Epidermal melanocyte (primary cell): ENCODE results near the gene EIF3C.
"Not testable (repeated sequence)": the region's sequence is repeated elsewhere in the genome, so short reads cannot be mapped to it uniquely, and the experiment has no call there.

ENCODE experiments used
- DNase-seq: peaks from one replicate; pipeline ENCODE4 v3.0.0; 2011; ENCODE audit warnings: low spot score; ENCODE audit not compliant: insufficient read length

EIF3C gene

DNA sequence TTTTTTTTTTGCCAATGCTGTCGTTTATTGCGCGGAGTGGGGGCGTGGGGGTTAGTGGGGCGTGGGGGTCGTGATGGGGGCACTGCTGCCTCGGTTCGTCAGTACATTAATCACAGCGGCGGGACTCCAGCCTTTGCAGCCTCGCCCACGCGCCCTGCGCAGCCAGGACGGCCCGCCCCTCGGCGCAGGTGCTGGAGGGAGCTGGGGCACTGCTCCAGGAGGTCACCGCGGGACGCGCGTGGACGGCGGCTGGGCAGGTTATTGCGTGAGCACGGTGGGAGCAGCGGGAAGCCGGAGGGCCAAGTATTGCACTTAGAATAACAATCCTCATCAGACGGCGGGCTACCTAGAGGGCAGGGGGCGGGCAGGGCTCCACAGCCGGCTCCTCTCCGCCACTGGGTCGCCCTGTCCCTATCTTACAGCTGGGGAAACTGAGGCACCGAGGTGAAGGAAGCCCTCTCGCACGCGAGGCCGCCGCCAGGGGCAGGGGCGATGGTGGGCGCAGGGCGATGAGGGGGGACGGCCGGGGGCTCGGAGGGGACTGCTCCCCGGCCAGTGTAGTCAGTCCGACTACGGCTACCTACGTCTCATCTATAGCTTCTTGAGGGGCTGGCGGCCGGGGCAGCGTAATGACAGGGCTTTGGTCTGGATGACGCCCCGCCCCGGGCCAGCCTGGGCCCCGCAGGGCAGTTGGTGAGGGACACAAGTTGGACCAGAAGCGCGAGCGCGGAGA is 35.5 kb downstream of the EIF3C start:
- DNase-seq: not testable (repeated sequence)

DNA sequence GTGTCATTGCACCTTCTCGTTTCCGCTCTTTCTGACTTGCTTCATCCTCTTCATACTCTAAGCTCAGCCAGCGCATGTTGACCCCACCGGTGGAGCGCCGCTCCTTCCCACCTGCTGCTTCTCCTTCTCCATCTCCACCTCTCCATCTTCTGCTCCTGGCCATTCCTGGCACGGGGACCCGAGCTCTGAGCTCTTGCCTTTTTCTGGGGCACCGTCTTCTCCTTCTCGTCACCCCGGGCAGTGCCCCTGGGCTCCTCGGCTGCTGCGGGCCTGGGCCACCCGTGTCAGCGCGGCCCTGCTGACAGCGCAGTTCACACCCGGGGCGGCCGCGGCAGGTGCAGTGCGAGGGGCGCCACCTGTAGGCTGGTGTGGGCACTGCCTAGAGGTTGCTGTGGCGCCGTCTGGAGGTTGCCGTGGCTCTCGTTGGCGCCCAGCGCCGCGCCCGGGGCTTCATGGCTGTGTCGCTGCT is 38.8 kb downstream of the EIF3C start:
- not testable (repeated sequence) for DNase-seq

DNA sequence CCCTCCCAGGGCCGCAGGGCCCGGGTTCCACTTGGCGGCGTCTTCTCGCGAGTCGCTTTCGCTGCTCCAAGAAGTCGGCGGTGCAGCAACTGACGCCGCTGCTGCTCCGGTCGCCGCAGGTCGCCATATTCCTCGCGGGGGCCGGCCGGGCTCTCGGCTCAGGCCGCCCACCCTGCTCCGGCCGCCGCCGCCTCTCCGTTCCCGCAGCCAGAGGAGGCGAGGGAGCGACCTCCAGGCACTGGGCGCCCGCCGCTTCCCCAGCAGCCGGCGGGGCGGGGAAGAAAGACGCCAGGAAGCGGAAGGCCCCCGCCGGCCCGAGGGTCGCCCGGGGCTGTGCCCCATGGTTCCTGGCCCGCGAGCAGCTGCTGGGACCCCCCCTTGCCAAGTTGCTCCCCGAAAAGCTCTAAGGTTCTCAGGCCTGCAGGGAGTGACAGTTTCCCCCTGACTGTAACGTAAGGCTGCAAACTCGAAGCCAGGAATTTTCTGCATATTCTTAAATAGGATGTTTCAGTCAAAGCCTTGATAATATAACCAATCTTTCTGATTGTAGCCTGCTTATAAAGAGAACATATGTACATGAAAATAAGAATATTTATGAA is 39.3 kb downstream of the EIF3C start:
- not testable (repeated sequence) for DNase-seq

DNA sequence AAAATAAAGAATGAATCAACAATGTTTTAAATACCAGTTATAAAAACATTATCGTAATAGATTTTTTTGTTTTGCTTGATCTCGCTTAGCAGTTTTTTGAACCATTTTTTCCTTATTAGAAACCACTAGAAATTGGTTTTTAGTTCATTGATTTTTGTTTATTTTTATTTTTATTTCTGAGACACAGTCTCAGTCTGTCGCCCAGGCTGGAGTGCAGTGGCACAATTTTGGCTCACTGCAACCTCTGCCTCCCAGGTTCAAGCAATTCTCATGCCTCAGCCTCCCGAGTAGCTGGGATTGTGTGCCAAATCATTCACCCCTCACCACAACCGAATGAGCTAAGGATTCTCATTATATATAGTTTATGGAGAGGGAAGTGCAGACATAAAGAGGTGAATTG is 40.2 kb downstream of the EIF3C start, which contains the start of gene NPIPB9:
NPIPB9 (plus strand) TSS at position 301 of the 400 bp plus-strand sequence.
- DNase-seq: not testable (repeated sequence)

DNA sequence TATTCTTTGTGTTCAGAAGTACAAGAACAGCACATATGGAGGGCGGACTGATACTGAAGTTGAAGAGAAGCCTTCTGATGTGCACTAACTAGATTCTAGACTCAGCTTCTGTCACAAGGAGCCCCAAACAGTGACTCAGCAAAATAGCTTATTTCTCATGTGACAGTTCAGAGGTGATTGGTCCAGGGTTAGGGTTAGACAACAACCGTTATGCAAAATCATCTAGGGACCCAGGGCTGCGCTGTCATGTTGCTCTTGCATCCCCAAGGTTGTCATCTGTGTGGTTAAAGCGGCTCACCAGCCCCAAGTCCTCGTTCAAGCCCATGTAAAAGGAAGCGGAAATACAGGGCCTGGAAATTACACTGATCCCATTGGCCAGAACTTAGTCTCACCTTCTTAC is 70.4 kb downstream of the EIF3C start:
- DNase-seq: not testable (repeated sequence)

DNA sequence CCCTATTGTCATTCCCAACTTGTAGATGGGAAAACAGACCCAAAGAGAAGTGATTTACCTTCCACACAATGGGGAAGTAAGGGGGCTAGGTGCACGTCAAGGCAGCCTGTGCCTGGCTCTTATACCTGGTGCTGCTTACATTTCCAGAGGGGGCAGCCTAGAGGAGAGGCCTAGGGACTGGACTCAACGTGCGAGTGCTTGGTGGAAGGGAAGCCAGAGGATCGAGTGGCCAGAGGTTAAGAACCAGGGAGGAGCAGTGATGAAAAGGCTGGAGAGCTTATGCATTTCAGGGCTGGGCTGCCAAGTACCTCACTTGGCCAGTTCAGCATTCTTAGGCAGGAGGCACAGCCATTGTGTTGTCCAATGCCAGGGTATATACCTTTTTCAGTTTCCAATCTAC is 71.1 kb downstream of the EIF3C start:
- DNase-seq: not testable (repeated sequence)
